PFSK-1 (cell line): Measurements from ENCODE around the gene ATL3.

Experiments
- FOXP2 ChIP-seq: optimal IDR thresholded peaks from 2 replicates; pipeline ENCODE3; 2011; ENCODE audit warnings: borderline replicate concordance, control low read depth, inconsistent platforms; ENCODE audit not compliant: insufficient read depth; ENCODE audit errors: extremely low read length, extremely low read depth
- POLR2AphosphoS5 ChIP-seq: IDR thresholded peaks from 2 replicates; pipeline ENCODE4 v1.6.1; 2012; ENCODE audit warnings: low read depth, mild to moderate bottlenecking, control low read depth, low read length, moderate library complexity
- SIN3A ChIP-seq: IDR thresholded peaks from 2 replicates; pipeline ENCODE4 v1.6.1; 2012; ENCODE audit warnings: mild to moderate bottlenecking, low read length, moderate library complexity, borderline replicate concordance; ENCODE audit not compliant: insufficient read depth
- TAF1 ChIP-seq: IDR thresholded peaks from 2 replicates; pipeline ENCODE4 v1.6.1; 2012; ENCODE audit warnings: low read length, control low read depth, borderline replicate concordance; ENCODE audit not compliant: insufficient read depth
- TF ChIP-seq, protein P1 (sequence below), 2 experiments: IDR thresholded peaks; 2 replicates each; pipeline versions ENCODE4 v1.6.1 to v1.8.0; 2011 to 2012; ENCODE audit warnings: low read depth in 2 of 2, low read length in 2 of 2, control low read depth in 1 of 2, inconsistent platforms in 1 of 2, mild to moderate bottlenecking in 1 of 2, moderate library complexity in 1 of 2; ENCODE audit not compliant: insufficient read depth in 1 of 2

ATL3 gene

DNA sequence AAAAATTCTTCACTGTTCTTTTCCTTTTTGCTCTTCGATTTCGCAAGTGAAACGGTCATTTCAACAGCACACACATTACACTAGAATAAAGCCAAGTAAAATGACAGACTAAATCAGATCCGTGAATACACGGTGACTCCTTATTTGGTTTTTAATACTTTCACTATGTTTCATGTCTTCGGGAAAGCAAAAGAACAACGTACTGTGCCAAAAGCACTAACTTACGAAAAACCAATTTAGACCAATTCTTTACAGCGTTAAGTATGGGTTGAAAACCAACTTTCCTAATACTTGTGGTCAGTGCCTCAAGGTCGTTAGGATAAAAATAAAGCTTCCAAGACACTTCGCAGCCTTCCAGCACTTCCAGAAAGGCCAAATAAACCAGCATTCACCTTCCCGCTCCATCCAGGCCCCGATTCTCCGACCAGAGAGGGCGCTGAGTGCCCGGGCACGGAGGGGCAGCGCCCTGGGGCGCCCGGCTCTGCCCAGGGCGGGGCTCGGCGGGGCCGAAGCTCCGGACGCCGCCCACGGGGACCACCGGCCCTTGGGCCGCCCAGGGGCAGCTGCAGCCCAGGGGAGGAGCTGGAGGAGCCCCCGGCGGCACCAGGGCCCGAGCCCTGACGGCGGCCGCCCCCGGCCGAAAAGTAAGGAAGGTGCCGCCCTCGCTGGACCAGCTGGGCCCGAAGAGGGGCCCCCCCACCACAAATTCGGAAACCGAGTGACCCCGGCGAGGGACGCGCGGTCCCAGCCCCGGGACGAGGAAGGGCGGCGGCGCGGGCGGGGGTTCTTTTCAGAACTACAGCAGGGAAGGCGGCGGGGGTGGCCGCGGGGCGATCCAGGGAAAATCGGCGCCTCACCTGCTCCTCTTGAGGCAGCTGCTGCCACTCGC is 499 bp downstream of the ATL3 start:
- TF ChIP-seq POLR2AphosphoS5 (no peak), FOXP2 (no peak), SIN3A (no peak), TAF1 (no peak)
- TF ChIP-seq, protein P1, sequence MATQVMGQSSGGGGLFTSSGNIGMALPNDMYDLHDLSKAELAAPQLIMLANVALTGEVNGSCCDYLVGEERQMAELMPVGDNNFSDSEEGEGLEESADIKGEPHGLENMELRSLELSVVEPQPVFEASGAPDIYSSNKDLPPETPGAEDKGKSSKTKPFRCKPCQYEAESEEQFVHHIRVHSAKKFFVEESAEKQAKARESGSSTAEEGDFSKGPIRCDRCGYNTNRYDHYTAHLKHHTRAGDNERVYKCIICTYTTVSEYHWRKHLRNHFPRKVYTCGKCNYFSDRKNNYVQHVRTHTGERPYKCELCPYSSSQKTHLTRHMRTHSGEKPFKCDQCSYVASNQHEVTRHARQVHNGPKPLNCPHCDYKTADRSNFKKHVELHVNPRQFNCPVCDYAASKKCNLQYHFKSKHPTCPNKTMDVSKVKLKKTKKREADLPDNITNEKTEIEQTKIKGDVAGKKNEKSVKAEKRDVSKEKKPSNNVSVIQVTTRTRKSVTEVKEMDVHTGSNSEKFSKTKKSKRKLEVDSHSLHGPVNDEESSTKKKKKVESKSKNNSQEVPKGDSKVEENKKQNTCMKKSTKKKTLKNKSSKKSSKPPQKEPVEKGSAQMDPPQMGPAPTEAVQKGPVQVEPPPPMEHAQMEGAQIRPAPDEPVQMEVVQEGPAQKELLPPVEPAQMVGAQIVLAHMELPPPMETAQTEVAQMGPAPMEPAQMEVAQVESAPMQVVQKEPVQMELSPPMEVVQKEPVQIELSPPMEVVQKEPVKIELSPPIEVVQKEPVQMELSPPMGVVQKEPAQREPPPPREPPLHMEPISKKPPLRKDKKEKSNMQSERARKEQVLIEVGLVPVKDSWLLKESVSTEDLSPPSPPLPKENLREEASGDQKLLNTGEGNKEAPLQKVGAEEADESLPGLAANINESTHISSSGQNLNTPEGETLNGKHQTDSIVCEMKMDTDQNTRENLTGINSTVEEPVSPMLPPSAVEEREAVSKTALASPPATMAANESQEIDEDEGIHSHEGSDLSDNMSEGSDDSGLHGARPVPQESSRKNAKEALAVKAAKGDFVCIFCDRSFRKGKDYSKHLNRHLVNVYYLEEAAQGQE (IDR thresholded peaks at IDR 0.05; ENCODE audit: insufficient read depth in 1 of 2, low read depth in 2 of 2, low read length in 2 of 2) = no peak

DNA sequence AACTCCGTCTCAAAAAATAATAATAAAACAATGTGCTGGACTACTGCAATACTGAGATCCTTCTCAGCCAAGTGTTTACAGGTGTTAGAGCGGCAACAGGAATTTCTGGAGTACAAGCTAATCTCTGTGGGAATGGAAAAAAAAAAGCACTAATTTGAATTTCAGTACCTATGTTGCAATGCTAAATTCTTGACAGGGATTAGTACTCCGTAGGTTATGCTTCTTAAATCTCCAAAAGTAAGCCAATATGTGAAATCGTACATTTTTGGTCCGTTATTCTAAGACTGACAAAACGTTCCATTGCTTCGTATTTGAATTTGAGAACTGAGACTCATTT is 1.1 kb downstream of the ATL3 start:
- no peak for TF ChIP-seq POLR2AphosphoS5
- TF ChIP-seq SIN3A = no peak
- TF ChIP-seq FOXP2 = no peak
- no peak for TF ChIP-seq TAF1
- TF ChIP-seq, protein P1 (IDR thresholded peaks at IDR 0.05; ENCODE audit: insufficient read depth in 1 of 2, low read depth in 2 of 2, low read length in 2 of 2) = no peak

DNA sequence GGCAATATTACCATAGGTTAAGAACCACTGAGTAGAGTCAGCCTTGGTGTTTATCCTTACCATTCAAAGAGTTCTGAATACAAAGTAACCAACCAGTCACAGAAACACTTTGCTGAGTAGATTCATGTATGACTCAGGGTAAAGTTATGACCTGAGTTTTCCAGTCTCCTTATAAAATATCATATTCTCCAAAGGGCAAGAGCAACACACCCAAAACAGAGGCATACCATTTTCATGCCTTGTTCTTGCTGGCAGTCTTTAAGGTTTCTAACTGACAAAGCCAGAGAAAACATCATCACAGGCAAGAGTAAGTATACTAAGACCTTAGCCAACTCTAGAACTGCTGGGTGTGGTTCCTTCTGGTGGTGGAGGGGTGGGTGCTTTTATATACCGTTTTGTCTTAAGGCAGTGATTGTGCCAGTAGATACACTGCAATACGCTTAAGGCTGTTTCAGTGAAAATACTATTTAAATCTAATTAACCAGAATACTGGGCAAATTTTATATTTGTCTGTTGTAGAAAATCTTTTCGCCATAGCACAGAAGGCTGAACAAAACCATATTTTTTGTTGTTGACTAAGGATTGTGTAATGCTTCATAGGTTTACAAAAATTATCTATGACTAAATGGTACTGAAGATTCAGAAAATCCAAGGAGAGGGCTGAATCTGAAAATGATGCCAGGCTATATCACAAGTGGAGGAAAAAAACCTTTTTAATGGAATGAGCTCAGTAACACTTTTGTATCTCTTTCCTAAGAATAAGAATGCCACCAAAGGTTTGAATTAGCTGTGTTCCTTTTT is 3.0 kb downstream of the ATL3 start:
- TF ChIP-seq FOXP2 (no peak), SIN3A (no peak), TAF1 (no peak), POLR2AphosphoS5 (no peak)
- TF ChIP-seq, protein P1 (IDR thresholded peaks at IDR 0.05; ENCODE audit: insufficient read depth in 1 of 2, low read depth in 2 of 2, low read length in 2 of 2) = no peak

DNA sequence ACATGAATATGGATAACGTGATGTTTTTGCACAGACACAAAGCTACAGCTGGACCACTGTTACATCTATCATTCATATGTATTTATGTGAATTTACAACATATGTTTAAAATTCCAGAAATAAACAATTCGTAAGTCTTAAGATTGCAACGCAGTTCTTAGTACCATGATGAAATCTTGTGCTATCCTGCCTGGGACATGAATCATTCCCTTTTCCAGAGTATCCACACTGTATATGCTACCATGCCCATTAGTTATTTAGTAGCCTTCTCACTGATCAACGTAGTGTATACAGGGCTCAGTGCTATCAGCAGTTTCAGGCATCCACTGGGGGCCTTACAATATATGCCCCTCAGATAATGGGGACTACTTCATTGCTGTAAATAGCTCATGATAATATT is 4.3 kb downstream of the ATL3 start:
- no peak for TF ChIP-seq POLR2AphosphoS5
- TF ChIP-seq, protein P1 (IDR thresholded peaks at IDR 0.05; ENCODE audit: insufficient read depth in 1 of 2, low read depth in 2 of 2, low read length in 2 of 2) = no peak
- TF ChIP-seq SIN3A = no peak
- no peak for TF ChIP-seq FOXP2
- TF ChIP-seq TAF1 = no peak
